Keratinocyte (primary cell): ENCODE results near the gene MMS19. TPM values are rescaled to one million over a fixed set of nuclear protein-coding genes. Genes with fewer than 3 reads are reported as not detected.

Experiments used
- DNase-seq: peaks from one replicate; pipeline ENCODE4 v3.0.0-alpha.2; 2011; ENCODE audit warnings: low read depth, missing footprints, low spot score
- FAIRE-seq: peaks from 2 replicates; lab custom pipeline; 2011; peaks lifted over from hg19 to GRCh38; lab: Jason Lieb, UNC
- H2AFZ ChIP-seq: 2 replicates; pipeline ENCODE4 v1.6.0; 2012; ENCODE audit warnings: low read length, control low read depth, inconsistent platforms; ENCODE audit not compliant: control insufficient read depth
- H3K27ac ChIP-seq: 2 replicates; pipeline ENCODE4 v1.5.1; 2011; ENCODE audit warnings: low read length; ENCODE audit not compliant: control insufficient read depth, insufficient read depth
- H3K27me3 ChIP-seq: 3 replicates; pipeline ENCODE4 v1.6.0; 2011; ENCODE audit warnings: low read length; ENCODE audit not compliant: control insufficient read depth, insufficient read depth; ENCODE audit errors: extremely low read depth
- H3K36me3 ChIP-seq, 2 experiments: 2 replicates in 1 of 2; 3 replicates in 1 of 2; pipeline ENCODE4 v1.5.1; 2011; ENCODE audit warnings: low read length in 2 of 2, mild to moderate bottlenecking in 1 of 2; ENCODE audit not compliant: control insufficient read depth in 2 of 2, insufficient read depth in 2 of 2; ENCODE audit errors: extremely low read depth in 1 of 2
- H3K4me1 ChIP-seq: 3 replicates; pipeline ENCODE4 v1.5.1; 2011; ENCODE audit warnings: low read length; ENCODE audit not compliant: control insufficient read depth, insufficient read depth; ENCODE audit errors: extremely low read depth
- H3K4me2 ChIP-seq: 3 replicates; pipeline ENCODE4 v1.6.0; 2011; ENCODE audit warnings: low read depth, low read length; ENCODE audit not compliant: control insufficient read depth, insufficient read depth; ENCODE audit errors: extremely low read depth
- H3K4me3 ChIP-seq, 3 experiments: fragments of 200-600 bp in 1 of 3; sonication (generic) in 1 of 3; 2 replicates in 2 of 3; 3 replicates in 1 of 3; pipeline ENCODE4 v1.5.1; 2011 to 2016; ENCODE audit warnings: low read length in 3 of 3, mild to moderate bottlenecking in 3 of 3, control low read depth in 2 of 3, inconsistent platforms in 1 of 3, low read depth in 1 of 3, mixed read lengths in 1 of 3, mixed run types in 1 of 3, moderate library complexity in 1 of 3; ENCODE audit not compliant: control insufficient read depth in 2 of 3, insufficient read depth in 2 of 3; ENCODE audit errors: extremely low read depth in 1 of 3
- H3K79me2 ChIP-seq: 2 replicates; pipeline ENCODE4 v1.6.0; 2012; ENCODE audit warnings: low read length; ENCODE audit not compliant: control insufficient read depth, insufficient read depth
- H3K9ac ChIP-seq: 3 replicates; pipeline ENCODE4 v1.6.0; 2011; ENCODE audit warnings: low read length; ENCODE audit not compliant: control insufficient read depth, insufficient read depth; ENCODE audit errors: extremely low read depth
- H3K9me1 ChIP-seq: 3 replicates; pipeline ENCODE4 v1.6.0; 2011; ENCODE audit warnings: low read length; ENCODE audit not compliant: control insufficient read depth, insufficient read depth; ENCODE audit errors: extremely low read depth
- H3K9me3 ChIP-seq: 2 replicates; pipeline ENCODE4 v1.5.1; 2012; ENCODE audit warnings: low read depth, low read length; ENCODE audit not compliant: control insufficient read depth
- H4K20me1 ChIP-seq: 3 replicates; pipeline ENCODE4 v1.6.0; 2011; ENCODE audit warnings: low read length; ENCODE audit not compliant: control insufficient read depth, insufficient read depth; ENCODE audit errors: extremely low read depth
- EZH2 ChIP-seq: IDR thresholded peaks from one replicate; pipeline ENCODE4 v1.6.1; 2012; ENCODE audit warnings: inconsistent platforms, mild to moderate bottlenecking, low read length, moderate library complexity
- dilution Hi-C: fragments of 300-500 bp; cut with MboI; formaldehyde crosslinking; loops from one replicate; pipeline ENCODE4 v1.7.0; 2020; ENCODE audit warnings: low sequenced_read_pairs; ENCODE audit not compliant: extremely low pct_ligation_motif_present
- polyA plus RNA-seq, 5 experiments: library from polyadenylated mRNA; depleted of rRNA in 3 of 5; stranded (reverse) in 3 of 5; stranded (forward) in 1 of 5; unstranded in 1 of 5; fragments of >200 nt; gene quantifications; 1 replicate in 1 of 5; 2 replicates in 3 of 5; 3 replicates in 1 of 5; pipeline versions ENCODE4 v1.2.1 to v1.2.3, GENCODE V29; 2011 to 2012; ENCODE audit warnings: missing spikeins in 2 of 5, low read depth in 1 of 5, low replicate concordance in 1 of 5
- TF ChIP-seq, protein P1 (sequence below), 3 experiments: IDR thresholded peaks in 1 of 3; conservative IDR thresholded peaks in 1 of 3; optimal IDR thresholded peaks in 1 of 3; 2 replicates in 2 of 3; 3 replicates in 1 of 3; pipeline versions ENCODE3 to v1.5.1; 2011; ENCODE audit warnings: low read length in 3 of 3, mild to moderate bottlenecking in 3 of 3, moderate library complexity in 2 of 3, control low read depth in 1 of 3, inconsistent platforms in 1 of 3; ENCODE audit not compliant: insufficient read depth in 2 of 3; ENCODE audit errors: extremely low read depth in 1 of 3

MMS19 gene
- polyA plus RNA-seq, 1 donor (not counting 4 experiments of a cell fraction or from before 2014, with no cell fraction given): 72.5 TPM

DNA sequence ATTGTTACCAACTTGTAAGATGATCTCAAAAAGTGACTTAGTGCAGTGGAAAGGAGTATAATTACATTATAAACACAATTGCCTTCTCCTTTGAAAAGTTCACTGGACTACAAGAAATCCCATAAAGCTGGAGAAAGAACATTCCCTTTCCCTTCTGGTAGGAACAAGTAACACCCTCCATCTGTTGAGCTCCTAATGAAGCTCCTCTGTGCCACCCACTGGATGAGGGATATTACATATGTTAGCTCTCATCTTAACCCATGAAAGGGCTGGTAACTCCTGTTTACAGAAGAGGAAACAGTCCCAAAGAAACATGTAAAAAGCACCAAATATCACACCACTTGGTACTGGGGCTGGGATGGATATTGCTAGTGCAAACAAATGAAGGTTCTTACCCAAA, 64.2 kb downstream of the MMS19 start:
- Histone ChIP-seq H3K4me1 (no peaks in the 10 kb centered on the region), H3K4me3 (no peak overlapping the region), H3K36me3 (peaks cover 23 to 47% of the 10 kb centered on the region in 2 experiments), H3K9ac (no peak overlapping the region), H3K9me1 (no peaks in the 10 kb centered on the region), H3K27me3 (no peaks in the 10 kb centered on the region), H3K79me2 (peaks cover 23% of the 10 kb centered on the region), H2AFZ (no peak overlapping the region), H3K27ac (no peak overlapping the region), H3K9me3 (no peaks in the 10 kb centered on the region), H3K4me2 (no peak overlapping the region), H4K20me1 (no peaks in the 10 kb centered on the region)
- FAIRE-seq (no peak), DNase-seq (no peak)
- dilution Hi-C loops: no loop called here
- TF ChIP-seq, protein P1, sequence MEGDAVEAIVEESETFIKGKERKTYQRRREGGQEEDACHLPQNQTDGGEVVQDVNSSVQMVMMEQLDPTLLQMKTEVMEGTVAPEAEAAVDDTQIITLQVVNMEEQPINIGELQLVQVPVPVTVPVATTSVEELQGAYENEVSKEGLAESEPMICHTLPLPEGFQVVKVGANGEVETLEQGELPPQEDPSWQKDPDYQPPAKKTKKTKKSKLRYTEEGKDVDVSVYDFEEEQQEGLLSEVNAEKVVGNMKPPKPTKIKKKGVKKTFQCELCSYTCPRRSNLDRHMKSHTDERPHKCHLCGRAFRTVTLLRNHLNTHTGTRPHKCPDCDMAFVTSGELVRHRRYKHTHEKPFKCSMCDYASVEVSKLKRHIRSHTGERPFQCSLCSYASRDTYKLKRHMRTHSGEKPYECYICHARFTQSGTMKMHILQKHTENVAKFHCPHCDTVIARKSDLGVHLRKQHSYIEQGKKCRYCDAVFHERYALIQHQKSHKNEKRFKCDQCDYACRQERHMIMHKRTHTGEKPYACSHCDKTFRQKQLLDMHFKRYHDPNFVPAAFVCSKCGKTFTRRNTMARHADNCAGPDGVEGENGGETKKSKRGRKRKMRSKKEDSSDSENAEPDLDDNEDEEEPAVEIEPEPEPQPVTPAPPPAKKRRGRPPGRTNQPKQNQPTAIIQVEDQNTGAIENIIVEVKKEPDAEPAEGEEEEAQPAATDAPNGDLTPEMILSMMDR (optimal IDR thresholded peaks at IDR 0.05 in 1 of 3, IDR thresholded peaks at IDR 0.05 in 1 of 3, conservative IDR thresholded peaks at IDR 0.05 in 1 of 3; ENCODE audit: extremely low read depth in 1 of 3, insufficient read depth in 2 of 3, low read length in 3 of 3): peak in 1 of 3 experiments; percentile 4
- TF ChIP-seq EZH2: no peak

DNA sequence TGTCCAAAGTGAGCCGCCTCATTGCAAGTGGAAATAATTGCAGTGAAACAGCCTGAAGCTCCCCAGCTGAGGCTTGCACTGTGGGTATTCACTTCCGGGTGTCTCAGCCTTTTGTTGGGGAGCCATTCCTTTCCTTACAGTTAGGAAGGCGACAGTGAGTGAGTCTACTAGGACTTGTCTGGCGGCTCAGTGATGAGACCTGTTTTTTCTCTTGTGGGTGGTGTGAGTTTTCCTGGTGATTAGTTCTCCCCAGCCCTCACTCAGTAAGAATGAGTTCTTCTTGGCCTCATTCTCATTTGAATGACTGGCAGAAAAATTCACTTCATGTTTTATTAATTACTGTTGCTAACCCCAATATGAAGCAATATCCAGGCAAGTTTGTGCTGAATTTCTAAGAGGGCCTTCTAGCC, 69.6 kb downstream of the MMS19 start:
- Histone ChIP-seq H3K27ac (peak overlapping the region; percentile 88), H3K36me3 (peaks cover 18 to 35% of the 10 kb centered on the region in 2 experiments)

More for the DNA sequence above, 69.6 kb downstream of the MMS19 start:
- H3K4me1 ChIP-seq: peaks cover 15% of the 10 kb centered on the region
- H3K79me2 ChIP-seq: peaks cover 55% of the 10 kb centered on the region
- H2AFZ ChIP-seq: no peak overlapping the region
- H3K4me2 ChIP-seq: peak overlapping the region; percentile 80
- H4K20me1 ChIP-seq: peaks cover 6% of the 10 kb centered on the region
- peak overlapping the region; percentile 74 to 97 (median 95) for H3K4me3 ChIP-seq
- peak overlapping the region; percentile 94 for H3K9ac ChIP-seq
- H3K9me3 ChIP-seq: no peaks in the 10 kb centered on the region
- TF ChIP-seq EZH2: no peak
- TF ChIP-seq, protein P1 (optimal IDR thresholded peaks at IDR 0.05 in 1 of 3, IDR thresholded peaks at IDR 0.05 in 1 of 3, conservative IDR thresholded peaks at IDR 0.05 in 1 of 3; ENCODE audit: extremely low read depth in 1 of 3, insufficient read depth in 2 of 3, low read length in 3 of 3): no peak
- H3K27me3 ChIP-seq: no peaks in the 10 kb centered on the region
- dilution Hi-C loops: no loop called here
- DNase-seq (no peak), FAIRE-seq (no peak)
- no peaks in the 10 kb centered on the region for H3K9me1 ChIP-seq
